Rectal smooth muscle tissue (tissue), 1 donor: Measurements from ENCODE around the gene CD63.

Experiments
- H3K27ac ChIP-seq: one replicate; pipeline ENCODE4 v1.7.0; 2013; ENCODE audit warnings: low read depth, low read length, inconsistent platforms
- H3K27me3 ChIP-seq: one replicate; pipeline ENCODE4 v1.7.0; 2013; ENCODE audit warnings: low read length; ENCODE audit not compliant: control insufficient read depth, insufficient read depth
- H3K36me3 ChIP-seq: one replicate; pipeline ENCODE4 v1.7.0; 2013; ENCODE audit warnings: low read length; ENCODE audit not compliant: control insufficient read depth, insufficient read depth
- H3K4me1 ChIP-seq: one replicate; pipeline ENCODE4 v1.7.0; 2013; ENCODE audit warnings: low read length; ENCODE audit not compliant: control insufficient read depth, insufficient read depth
- H3K4me3 ChIP-seq: one replicate; pipeline ENCODE4 v1.7.0; 2013; ENCODE audit warnings: low read length
- H3K9ac ChIP-seq: one replicate; pipeline ENCODE4 v1.7.0; 2013; ENCODE audit warnings: low read length

The CD63 gene

GRCh38 chr12:55705782-55706402, 22.9 kb downstream of the CD63 start:
- Histone ChIP-seq H3K27me3 (no peaks in the 10 kb centered on the region), H3K9ac (no peak overlapping the region)

DNA sequence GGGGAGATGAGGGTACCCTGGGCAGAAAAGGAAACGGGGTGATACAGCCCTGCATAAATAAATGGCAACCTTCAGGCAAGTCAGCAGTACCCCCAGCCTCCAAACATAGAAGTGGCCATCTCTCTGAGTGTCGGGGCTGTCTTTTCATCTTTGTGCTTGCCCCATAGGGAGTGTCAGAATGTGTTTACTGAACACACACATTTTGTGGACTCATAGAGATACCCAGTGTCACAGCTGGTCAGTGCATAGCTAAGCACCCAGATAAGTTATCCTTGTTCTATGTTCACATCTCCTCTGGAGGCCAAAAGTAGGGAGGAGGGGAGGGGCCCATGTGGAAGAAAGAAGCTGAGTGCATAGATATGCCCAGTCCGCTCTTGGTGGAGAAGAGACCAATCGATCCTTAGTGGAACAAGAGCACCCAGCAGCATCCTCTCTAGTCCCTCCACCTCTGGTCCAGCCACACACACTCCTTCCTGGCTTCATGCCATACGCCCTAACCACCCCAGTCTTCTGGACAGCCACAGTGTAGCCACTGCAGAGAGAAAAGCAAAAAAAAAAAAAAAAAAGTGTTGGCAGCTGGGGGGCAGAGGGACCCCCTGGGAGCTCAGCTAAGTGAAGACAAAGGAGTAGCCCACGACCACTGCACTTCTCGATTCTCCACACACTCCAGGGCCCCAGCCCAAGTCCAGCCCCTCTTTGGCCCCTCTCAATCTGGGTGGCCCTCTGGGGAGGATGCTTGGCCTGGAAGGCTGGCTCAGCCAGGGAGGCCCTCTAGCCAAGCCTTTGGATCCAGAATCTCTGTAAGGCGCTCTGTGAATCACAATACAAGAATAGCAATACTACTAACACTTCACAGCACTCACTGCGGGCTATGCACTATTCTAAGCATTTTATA, 23.7 kb downstream of the CD63 start:
- Histone ChIP-seq H3K9ac (no peak overlapping the region), H3K4me1 (peaks cover 30% of the 10 kb centered on the region), H3K36me3 (no peaks in the 10 kb centered on the region), H3K27me3 (no peaks in the 10 kb centered on the region), H3K4me3 (peak overlapping the region; percentile 59), H3K27ac (peak overlapping the region; percentile 89)

More at GRCh38 chr12:55705782-55706402, 22.9 kb downstream of the CD63 start:
- peak overlapping the region; percentile 59 for H3K4me3 ChIP-seq
- H3K4me1 ChIP-seq: peaks cover 29% of the 10 kb centered on the region
- H3K27ac ChIP-seq: peak overlapping the region; percentile 89
- H3K36me3 ChIP-seq: no peaks in the 10 kb centered on the region

DNA sequence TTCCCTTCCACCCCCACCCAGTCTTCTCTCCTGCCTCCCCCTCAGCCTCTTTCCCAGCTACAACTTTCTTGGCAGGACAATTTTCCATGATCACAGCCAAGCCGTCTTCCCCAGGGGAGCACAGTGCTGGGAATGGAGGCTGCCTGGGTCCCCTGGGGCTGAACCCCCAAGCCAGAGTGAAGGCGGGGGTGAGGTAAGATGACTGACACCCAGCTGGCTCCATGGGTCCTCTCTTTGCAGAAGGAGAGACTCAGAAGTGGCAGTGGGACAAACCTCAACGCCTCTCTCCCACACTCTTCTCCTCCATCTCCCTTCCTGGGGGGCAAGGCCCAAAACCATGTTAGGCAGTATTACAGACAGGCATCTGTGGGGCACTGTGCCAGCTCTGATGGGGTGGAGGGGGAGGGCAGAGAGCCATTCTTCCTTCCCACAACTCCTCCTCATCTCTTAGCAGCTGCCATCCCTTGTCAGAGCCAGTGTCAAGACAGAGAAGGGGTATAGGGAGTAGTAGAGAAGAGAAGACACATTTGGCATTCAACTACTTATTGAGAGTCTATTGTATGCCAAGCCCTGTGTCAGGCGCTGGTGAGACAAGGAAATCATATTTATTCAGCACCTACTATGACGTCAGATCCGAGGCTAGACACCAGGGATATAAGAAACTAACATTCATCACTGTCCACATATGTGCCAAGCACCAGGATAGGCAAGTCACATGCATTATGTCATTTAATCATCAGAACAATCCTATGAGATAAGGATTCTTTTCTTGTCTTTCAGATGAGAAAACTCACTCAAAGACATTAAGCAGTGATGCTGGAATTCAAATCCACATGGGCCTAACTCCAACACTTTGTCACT, 24.7 kb downstream of the CD63 start:
- H3K9ac ChIP-seq: no peak overlapping the region
- peak overlapping the region; percentile 89 for H3K27ac ChIP-seq

GRCh38 chr12:55703288-55703687, 25.5 kb downstream of the CD63 start:
- Histone ChIP-seq H3K27ac (peak overlapping the region; percentile 89), H3K4me1 (peaks cover 23% of the 10 kb centered on the region)

More for the DNA sequence above, 24.7 kb downstream of the CD63 start:
- H3K4me1 ChIP-seq: peaks cover 30% of the 10 kb centered on the region
- no peaks in the 10 kb centered on the region for H3K36me3 ChIP-seq
- no peaks in the 10 kb centered on the region for H3K27me3 ChIP-seq
- H3K4me3 ChIP-seq: peak overlapping the region; percentile 59

DNA sequence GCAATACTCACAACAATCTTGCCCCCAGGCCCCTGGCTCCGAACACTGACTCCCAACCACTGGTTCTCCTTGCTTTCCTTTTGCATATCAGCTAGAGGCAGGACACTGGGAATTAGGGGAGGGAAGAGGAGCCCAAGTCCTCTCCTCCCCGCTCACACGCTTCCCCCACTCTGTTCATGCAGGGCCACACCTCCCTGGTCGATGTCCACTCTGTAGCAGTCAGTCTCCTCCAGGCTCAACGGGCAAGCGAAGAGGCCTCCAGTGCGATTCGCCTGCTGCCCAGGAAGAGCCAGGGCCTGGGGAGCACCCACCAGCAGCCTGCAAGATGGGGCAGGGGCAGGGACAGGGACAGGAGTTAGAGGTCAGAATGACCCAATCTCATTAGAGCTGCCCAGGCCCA, 25.9 kb downstream of the CD63 start:
- no peaks in the 10 kb centered on the region for H3K27me3 ChIP-seq
- H3K4me3 ChIP-seq: no peak overlapping the region
- no peaks in the 10 kb centered on the region for H3K36me3 ChIP-seq
- H3K4me1 ChIP-seq: peaks cover 23% of the 10 kb centered on the region
- peak overlapping the region; percentile 89 for H3K27ac ChIP-seq
- H3K9ac ChIP-seq: no peak overlapping the region

More at GRCh38 chr12:55703288-55703687, 25.5 kb downstream of the CD63 start:
- no peak overlapping the region for H3K9ac ChIP-seq
- no peaks in the 10 kb centered on the region for H3K27me3 ChIP-seq
- peak overlapping the region; percentile 29 for H3K4me3 ChIP-seq
- H3K36me3 ChIP-seq: no peaks in the 10 kb centered on the region

GRCh38 chr12:55700255-55701018, 28.4 kb downstream of the CD63 start:
- peaks cover 3% of the 10 kb centered on the region for H3K36me3 ChIP-seq
- no peak overlapping the region for H3K9ac ChIP-seq
- H3K27ac ChIP-seq: no peak overlapping the region
- H3K27me3 ChIP-seq: no peaks in the 10 kb centered on the region
- no peak overlapping the region for H3K4me3 ChIP-seq
- peaks cover 23% of the 10 kb centered on the region for H3K4me1 ChIP-seq

DNA sequence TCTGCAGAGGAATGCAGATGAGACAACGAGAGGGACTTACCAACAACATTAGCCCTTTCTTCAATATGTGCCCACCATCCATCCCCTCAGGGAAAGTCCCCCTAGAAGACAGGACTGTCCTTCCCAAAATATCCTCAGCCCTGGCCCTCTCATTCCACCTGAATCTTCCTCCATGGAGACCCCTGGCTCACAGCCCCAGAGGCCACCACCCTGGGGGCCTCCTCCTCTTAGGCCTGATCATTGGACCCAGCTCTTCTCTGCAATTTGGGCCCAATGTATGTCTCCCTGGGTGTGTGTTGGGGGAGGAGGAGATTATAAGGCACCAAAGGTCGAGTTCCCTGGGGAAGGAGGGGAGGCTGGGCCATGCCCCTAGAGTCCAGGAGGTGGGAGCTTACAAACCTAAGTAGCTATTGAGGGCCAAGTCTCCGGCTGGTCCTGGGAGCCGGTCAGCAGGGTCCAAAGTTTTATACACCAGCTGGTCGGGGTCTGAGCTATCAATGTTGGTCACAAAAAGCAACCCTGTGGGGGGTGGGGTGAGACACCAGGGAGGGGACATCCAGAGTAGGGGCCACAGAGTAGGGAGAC, 29.2 kb downstream of the CD63 start:
- Histone ChIP-seq H3K36me3 (peaks cover 3% of the 10 kb centered on the region), H3K9ac (no peak overlapping the region), H3K4me1 (peaks cover 20% of the 10 kb centered on the region), H3K27ac (no peak overlapping the region), H3K4me3 (no peak overlapping the region), H3K27me3 (no peaks in the 10 kb centered on the region)

- Histone ChIP-seq H3K27me3 (no peaks in the 10 kb centered on the region), H3K4me1 (peaks cover 15% of the 10 kb centered on the region), H3K27ac (no peak overlapping the region), H3K9ac (no peak overlapping the region), H3K36me3 (peaks cover 7% of the 10 kb centered on the region), H3K4me3 (no peak overlapping the region)
Observed at GRCh38 chr12:55698965-55699364, 29.8 kb downstream of the CD63 start.

- no peaks in the 10 kb centered on the region for H3K27me3 ChIP-seq
- peaks cover 9% of the 10 kb centered on the region for H3K36me3 ChIP-seq
- no peak overlapping the region for H3K4me3 ChIP-seq
- H3K9ac ChIP-seq: no peak overlapping the region
- no peak overlapping the region for H3K27ac ChIP-seq
- peaks cover 11% of the 10 kb centered on the region for H3K4me1 ChIP-seq
Observed at GRCh38 chr12:55698241-55698955, 30.4 kb downstream of the CD63 start.

DNA sequence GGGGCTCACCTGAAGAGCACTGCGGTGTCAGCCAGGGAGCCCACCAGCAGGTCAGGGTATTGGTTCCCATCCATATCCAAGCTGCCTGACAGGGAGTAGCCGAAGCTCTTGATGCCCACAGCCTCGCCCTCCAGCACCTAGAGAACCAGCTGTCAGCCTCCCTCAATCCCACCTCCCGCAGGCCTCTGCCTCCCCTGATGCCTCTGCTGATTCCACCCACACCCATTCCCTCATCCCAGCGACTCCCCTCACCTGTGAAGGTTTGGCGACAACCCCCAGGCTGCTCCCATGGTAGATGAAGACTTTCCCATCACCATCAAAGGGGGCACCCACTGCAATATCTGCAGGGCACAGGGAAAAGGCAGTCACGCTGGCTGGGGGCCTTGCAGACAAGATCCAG, 31.1 kb downstream of the CD63 start:
- H3K36me3 ChIP-seq: peaks cover 9% of the 10 kb centered on the region
- H3K4me3 ChIP-seq: no peak overlapping the region
- H3K9ac ChIP-seq: no peak overlapping the region
- no peaks in the 10 kb centered on the region for H3K27me3 ChIP-seq
- H3K4me1 ChIP-seq: peaks cover 5% of the 10 kb centered on the region
- no peak overlapping the region for H3K27ac ChIP-seq
